GM12801 (cell line): Measurements from ENCODE around the gene NHSL2.

Source experiments
- CTCF ChIP-seq: IDR thresholded peaks from one replicate; pipeline ENCODE4 v1.5.1; 2011; ENCODE audit warnings: control low read depth; ENCODE audit not compliant: insufficient read length; ENCODE audit errors: extremely low read depth

Gene NHSL2

DNA sequence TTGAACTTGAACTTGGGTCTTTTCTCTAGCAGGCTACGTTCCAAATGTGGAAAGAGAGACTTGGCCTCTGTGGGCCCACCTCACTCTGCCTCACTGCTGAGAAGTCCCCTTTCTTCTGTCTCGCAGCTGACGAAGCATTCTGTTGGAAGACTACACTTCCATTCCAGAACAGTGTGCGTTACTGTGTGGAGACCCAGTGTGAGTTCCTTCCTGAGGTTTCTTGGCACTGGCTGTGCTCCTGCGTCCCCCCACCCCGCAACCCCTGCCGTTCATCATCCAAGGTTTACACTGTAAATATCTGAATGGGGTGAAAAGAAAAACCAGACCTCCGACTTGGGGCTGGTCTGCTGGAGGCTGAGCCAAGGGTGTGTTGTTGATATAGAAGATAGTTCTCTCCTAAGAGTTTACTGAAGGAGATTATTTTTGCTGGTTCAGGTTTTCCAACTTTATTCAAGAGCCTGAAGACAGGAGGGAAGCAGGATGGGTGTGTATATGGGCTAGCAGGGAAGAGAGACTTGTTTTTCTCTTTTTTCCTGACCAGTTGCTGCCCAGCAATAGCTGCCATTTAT lies 34.7 kb downstream of the NHSL2 start:
- TF ChIP-seq CTCF: no peak

DNA sequence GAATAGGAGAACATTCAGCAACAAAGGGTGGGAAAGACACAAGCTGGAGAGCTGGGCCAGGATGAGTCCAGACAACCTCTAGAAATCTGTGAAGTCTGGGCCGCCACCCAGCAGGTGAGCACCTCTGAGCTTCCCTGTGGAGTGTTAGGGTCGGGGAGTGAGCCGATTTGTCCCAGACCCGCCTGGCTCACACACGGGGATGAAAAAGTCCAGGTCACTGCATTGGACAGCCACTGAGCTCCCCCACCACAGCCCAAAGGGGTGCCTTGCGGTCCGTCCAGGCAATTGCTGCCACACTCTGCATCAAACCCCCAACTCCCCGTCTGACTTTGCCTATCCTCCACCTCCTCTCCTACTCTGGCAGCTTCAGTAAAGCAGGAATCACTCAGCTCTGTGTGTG lies 38.7 kb downstream of the NHSL2 start:
- no peak for TF ChIP-seq CTCF

DNA sequence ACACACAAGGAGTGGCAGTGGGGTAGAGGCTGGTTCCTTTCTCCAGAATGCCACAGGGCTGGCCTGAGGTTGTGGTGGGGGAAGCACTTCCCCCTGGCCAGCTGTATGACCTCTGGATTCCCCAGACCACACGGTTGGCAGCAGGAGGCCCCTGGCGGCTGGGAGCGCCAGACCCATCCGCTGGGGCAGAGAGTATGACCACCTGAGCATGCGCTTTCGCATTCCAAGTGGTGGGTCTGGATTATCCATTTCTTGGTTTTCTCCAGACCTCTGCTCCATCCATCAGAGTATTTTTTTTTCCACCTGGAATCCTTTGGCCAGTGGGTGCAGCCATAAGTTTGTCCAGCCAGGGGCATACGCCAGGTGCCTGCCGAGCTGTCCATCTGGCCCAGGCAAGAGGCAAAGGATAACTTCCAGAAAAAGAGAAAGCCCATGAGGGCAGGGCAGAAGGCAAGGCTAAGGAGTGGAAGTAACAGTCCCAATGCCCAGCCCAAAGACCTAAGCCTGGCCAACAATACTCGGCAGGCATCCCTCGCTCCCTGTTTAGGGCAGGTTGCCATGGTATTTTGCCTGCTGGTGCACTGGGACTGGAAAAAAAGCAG lies 39.3 kb downstream of the NHSL2 start:
- no peak for TF ChIP-seq CTCF

DNA sequence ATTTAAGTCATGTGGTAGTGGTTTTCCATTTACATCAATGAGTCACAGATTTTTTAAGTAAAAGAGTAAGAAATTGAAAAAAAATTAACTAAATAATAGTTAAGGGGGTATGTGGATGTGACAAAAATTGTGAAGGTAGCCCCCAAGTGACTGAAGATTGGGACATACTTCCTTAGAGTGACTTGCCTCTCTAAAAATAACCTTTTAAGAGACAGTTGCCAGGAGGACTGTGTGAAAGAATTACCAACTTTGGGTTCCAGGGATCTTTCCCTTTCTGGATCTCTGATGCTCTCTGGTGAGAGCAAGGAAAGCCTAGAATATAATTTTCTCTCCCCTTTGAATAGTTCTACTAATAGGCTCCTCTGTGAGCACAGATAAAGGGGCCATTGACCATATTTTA lies 42.7 kb downstream of the NHSL2 start:
- TF ChIP-seq CTCF: no peak

GRCh38 chrX:71953946-71954345 lies 43.3 kb downstream of the NHSL2 start:
- no peak for TF ChIP-seq CTCF

GRCh38 chrX:71954458-71954857 lies 43.8 kb downstream of the NHSL2 start:
- TF ChIP-seq CTCF: no peak

DNA sequence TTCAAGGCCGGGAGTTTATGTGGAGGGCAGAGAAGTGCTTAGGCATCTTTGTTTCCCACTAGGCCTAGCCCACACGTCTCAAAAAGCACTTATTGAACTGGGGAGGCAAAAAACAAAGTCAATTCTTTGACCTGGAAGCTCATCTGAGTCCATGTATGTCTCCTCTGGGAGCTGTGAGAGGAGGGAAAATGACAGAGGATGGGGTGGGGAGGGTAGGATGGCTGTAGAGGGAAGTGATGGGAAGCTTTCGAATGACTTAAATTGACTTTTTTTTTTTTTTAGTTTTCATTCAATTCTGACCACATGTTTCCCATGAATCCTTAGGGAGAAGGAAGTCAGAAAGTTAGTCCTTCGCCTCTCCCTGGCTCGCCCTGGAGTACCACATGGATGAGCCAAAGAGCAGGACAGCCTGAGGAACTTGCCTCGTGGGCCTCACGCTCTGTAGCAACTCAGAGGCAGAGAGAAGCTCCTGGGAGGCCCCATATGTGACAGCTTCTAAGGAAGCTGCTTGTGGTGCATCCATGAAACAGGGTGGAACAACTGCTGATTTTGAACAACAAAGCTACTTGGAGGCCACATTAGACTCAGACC lies 45.0 kb downstream of the NHSL2 start:
- TF ChIP-seq CTCF: no peak
